SK-N-SH treated with all-trans-retinoic acid at 6 μM for 48 hours (cell line): Measurements from ENCODE around the gene RAD54L.
A peak's percentile ranks its signal among the peaks of the same experiment; 100 is the strongest.

ENCODE experiments used
- ATAC-seq: fragments of 200-7000 bp; cut with Tn5 transposase; 3 replicates; pipeline ENCODE4 v1.9.1; 2020; ENCODE audit warnings: mild to moderate bottlenecking, moderate library complexity
- ARNTL ChIP-seq: fragments of 450-650 bp; formaldehyde crosslinking; IDR thresholded peaks from 2 replicates; pipeline ENCODE4 v1.5.0; 2020; ENCODE audit warnings: low read depth, mild to moderate bottlenecking, moderate library complexity, borderline replicate concordance
- BACH2 ChIP-seq: fragments of 250-450 bp; sonication (Bioruptor Pico); IDR thresholded peaks from 2 replicates; pipeline ENCODE4 v1.9.0; 2021; ENCODE audit warnings: mild to moderate bottlenecking, borderline replicate concordance
- CSDC2 ChIP-seq: fragments of 250-450 bp; sonication (Bioruptor Pico); IDR thresholded peaks from 2 replicates; pipeline ENCODE4 v1.5.0; 2020; ENCODE audit warnings: mild to moderate bottlenecking, moderate library complexity
- CSRNP3 ChIP-seq: fragments of 250-450 bp; sonication (Bioruptor Pico); IDR thresholded peaks from 2 replicates; pipeline ENCODE4 v1.5.1; 2021; ENCODE audit warnings: mild to moderate bottlenecking, moderate library complexity
- ESRRG ChIP-seq: fragments of 250-450 bp; sonication (Bioruptor Pico); IDR thresholded peaks from 2 replicates; pipeline ENCODE4 v1.6.1; 2021; ENCODE audit warnings: mild to moderate bottlenecking
- GLIS3 ChIP-seq: fragments of 250-450 bp; sonication (Bioruptor Pico); IDR thresholded peaks from 2 replicates; pipeline ENCODE4 v1.5.0; 2020; ENCODE audit warnings: mild to moderate bottlenecking, moderate library complexity
- ISL1 ChIP-seq: fragments of 250-450 bp; sonication (Bioruptor Pico); IDR thresholded peaks from 2 replicates; pipeline ENCODE4 v2.1.2; 2022; ENCODE audit warnings: mild to moderate bottlenecking, moderate library complexity
- OSR1 ChIP-seq: fragments of 250-450 bp; sonication (Bioruptor Pico); IDR thresholded peaks from 2 replicates; pipeline ENCODE4 v1.8.0; 2022; ENCODE audit warnings: moderate library complexity, mild to moderate bottlenecking, inconsistent platforms
- PATZ1 ChIP-seq: fragments of 250-450 bp; sonication (Bioruptor Pico); IDR thresholded peaks from 2 replicates; pipeline ENCODE4 v1.8.0; 2020; ENCODE audit warnings: mild to moderate bottlenecking, moderate library complexity, borderline replicate concordance
- RARB ChIP-seq: fragments of 250-450 bp; sonication (Bioruptor Pico); IDR thresholded peaks from 2 replicates; pipeline ENCODE4 v1.8.0; 2021; ENCODE audit warnings: mild to moderate bottlenecking, moderate library complexity
- SNAI2 ChIP-seq: fragments of 250-450 bp; sonication (Bioruptor Pico); IDR thresholded peaks from 2 replicates; pipeline ENCODE4 v1.5.0; 2020; ENCODE audit warnings: mild to moderate bottlenecking, moderate library complexity
- TCF4 ChIP-seq: fragments of 250-450 bp; sonication (Bioruptor Pico); IDR thresholded peaks from 2 replicates; pipeline ENCODE4 v1.8.0; 2021; ENCODE audit warnings: mild to moderate bottlenecking, moderate library complexity, borderline replicate concordance
- TOX ChIP-seq: fragments of 250-450 bp; sonication (Bioruptor Pico); IDR thresholded peaks from 2 replicates; pipeline ENCODE4 v1.8.0; 2021; ENCODE audit warnings: mild to moderate bottlenecking, moderate library complexity, borderline replicate concordance
- TSHZ2 ChIP-seq: fragments of 250-450 bp; sonication (Bioruptor Pico); IDR thresholded peaks from 2 replicates; pipeline ENCODE4 v1.5.0; 2020; ENCODE audit warnings: mild to moderate bottlenecking, moderate library complexity
- ZC3H10 ChIP-seq: fragments of 250-450 bp; sonication (Bioruptor Pico); IDR thresholded peaks from 2 replicates; pipeline ENCODE4 v1.5.1; 2021; ENCODE audit warnings: mild to moderate bottlenecking, moderate library complexity
- ZFP3 ChIP-seq: fragments of 250-450 bp; sonication (Bioruptor Pico); IDR thresholded peaks from 2 replicates; pipeline ENCODE4 v1.5.0; 2020; ENCODE audit warnings: mild to moderate bottlenecking, moderate library complexity
- ZNF70 ChIP-seq: fragments of 450-650 bp; formaldehyde crosslinking; IDR thresholded peaks from 2 replicates; pipeline ENCODE4 v1.5.0; 2020; ENCODE audit warnings: mild to moderate bottlenecking, moderate library complexity
- ZNF8 ChIP-seq: fragments of 450-650 bp; formaldehyde crosslinking; IDR thresholded peaks from 2 replicates; pipeline ENCODE4 v1.5.0; 2020; ENCODE audit warnings: mild to moderate bottlenecking, moderate library complexity
- TF ChIP-seq, protein P1 (sequence below): fragments of 250-450 bp; sonication (Bioruptor Pico); IDR thresholded peaks from 2 replicates; pipeline ENCODE4 v1.8.0; 2021; ENCODE audit warnings: low read depth, mild to moderate bottlenecking, moderate library complexity, borderline replicate concordance
- TF ChIP-seq, protein P2 (sequence below): fragments of 250-450 bp; sonication (Bioruptor Pico); IDR thresholded peaks from 2 replicates; pipeline ENCODE4 v1.5.1; 2020; ENCODE audit warnings: low read depth, mild to moderate bottlenecking, moderate library complexity

The RAD54L gene

GRCh38 chr1:46301808-46302640 is 54.5 kb downstream of the RAD54L start (continued):
- TF ChIP-seq, protein P1, sequence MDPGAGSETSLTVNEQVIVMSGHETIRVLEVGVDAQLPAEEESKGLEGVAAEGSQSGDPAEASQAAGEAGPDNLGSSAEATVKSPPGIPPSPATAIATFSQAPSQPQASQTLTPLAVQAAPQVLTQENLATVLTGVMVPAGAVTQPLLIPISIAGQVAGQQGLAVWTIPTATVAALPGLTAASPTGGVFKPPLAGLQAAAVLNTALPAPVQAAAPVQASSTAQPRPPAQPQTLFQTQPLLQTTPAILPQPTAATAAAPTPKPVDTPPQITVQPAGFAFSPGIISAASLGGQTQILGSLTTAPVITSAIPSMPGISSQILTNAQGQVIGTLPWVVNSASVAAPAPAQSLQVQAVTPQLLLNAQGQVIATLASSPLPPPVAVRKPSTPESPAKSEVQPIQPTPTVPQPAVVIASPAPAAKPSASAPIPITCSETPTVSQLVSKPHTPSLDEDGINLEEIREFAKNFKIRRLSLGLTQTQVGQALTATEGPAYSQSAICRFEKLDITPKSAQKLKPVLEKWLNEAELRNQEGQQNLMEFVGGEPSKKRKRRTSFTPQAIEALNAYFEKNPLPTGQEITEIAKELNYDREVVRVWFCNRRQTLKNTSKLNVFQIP: no peak
- TF ChIP-seq ZC3H10 (CRISPR knock-in tag) (no peak), ARNTL (CRISPR knock-in tag) (no peak), CSDC2 (no peak)
- TF ChIP-seq, all 23 proteins: peak for 0

- TF ChIP-seq TOX (CRISPR knock-in tag) (no peak), ARNTL (CRISPR knock-in tag) (no peak), PATZ1 (no peak), ZNF8 (CRISPR knock-in tag) (no peak)
- peak; percentile 23 for ATAC-seq
Measured at GRCh38 chr1:46302641-46303037, 55.1 kb downstream of the RAD54L start.

GRCh38 chr1:46303038-46303871 is 55.7 kb downstream of the RAD54L start, which contains the start of the genes LRRC41 and UQCRH:
Gene LRRC41, minus strand, starts transcription at chr1:46303616. Its CDS starts 294 bp downstream, at chr1:46303322.
Gene UQCRH, plus strand, starts transcription at chr1:46303698. Its CDS starts 69 bp downstream, at chr1:46303767.
- peak; percentile 83 for ATAC-seq
- TF ChIP-seq ZFP3 (CRISPR knock-in tag): peak; percentile 48; the same call in 1 of the 2 replicates
- TF ChIP-seq TOX (CRISPR knock-in tag): no peak
- peak; percentile 64 for TF ChIP-seq ZNF70 (CRISPR knock-in tag)
- TF ChIP-seq, all 23 proteins: peak for 2

DNA sequence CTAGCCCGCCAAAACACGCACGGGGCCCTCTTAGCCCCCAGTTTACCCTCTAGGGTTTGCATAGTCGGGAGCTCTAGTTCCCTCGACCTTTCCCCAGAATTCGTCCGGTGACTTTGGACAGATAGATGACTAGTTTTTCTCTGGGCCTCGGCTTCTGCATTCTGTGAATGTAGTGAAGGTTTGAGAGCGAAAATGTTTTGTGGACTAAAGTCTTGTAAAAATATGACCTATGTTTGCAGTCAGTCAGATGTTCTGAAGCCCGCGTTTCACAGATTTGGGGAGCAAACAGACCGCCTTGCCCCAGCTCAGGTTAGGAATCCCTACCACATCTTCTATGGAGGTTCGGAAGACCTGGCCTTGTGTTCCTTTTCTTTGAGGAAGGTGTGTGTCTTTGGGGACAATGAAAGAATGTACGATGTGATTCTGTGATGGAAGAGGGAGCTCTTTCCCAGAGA is 56.3 kb downstream of the RAD54L start:
- TF ChIP-seq ISL1 (CRISPR knock-in tag) (no peak), PATZ1 (no peak), SNAI2 (CRISPR knock-in tag) (no peak), CSDC2 (no peak), OSR1 (CRISPR knock-in tag) (no peak), ESRRG (CRISPR knock-in tag) (no peak), BACH2 (CRISPR knock-in tag) (no peak), TCF4 (CRISPR knock-in tag) (no peak), TSHZ2 (CRISPR knock-in tag) (no peak), CSRNP3 (no peak), GLIS3 (CRISPR knock-in tag) (no peak), RARB (no peak), ZFP3 (CRISPR knock-in tag) (no peak)
- TF ChIP-seq, protein P2, sequence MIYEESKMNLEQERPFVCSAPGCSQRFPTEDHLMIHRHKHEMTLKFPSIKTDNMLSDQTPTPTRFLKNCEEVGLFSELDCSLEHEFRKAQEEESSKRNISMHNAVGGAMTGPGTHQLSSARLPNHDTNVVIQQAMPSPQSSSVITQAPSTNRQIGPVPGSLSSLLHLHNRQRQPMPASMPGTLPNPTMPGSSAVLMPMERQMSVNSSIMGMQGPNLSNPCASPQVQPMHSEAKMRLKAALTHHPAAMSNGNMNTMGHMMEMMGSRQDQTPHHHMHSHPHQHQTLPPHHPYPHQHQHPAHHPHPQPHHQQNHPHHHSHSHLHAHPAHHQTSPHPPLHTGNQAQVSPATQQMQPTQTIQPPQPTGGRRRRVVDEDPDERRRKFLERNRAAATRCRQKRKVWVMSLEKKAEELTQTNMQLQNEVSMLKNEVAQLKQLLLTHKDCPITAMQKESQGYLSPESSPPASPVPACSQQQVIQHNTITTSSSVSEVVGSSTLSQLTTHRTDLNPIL (CRISPR knock-in tag): no peak
- ATAC-seq: no peak
